GF-D8 (cell line): ENCODE measurements around the gene IER2.

Source experiments
- DNase-seq: peaks from one replicate; lab custom pipeline; 2025; lab: John Stamatoyannopoulos, UW

The IER2 gene

GRCh38 chr19:13150187-13150930 lies at the start of gene IER2, which contains the start of gene STX10:
Gene IER2, plus strand, starts transcription at chr19:13150411. Its CDS starts 2,776 bp downstream, at chr19:13153187.
Gene STX10, minus strand, starts transcription at chr19:13150375. Its CDS starts 202 bp downstream, at chr19:13150173.
- DNase-seq, result peak; percentile 84

GRCh38 chr19:13100841-13101589 lies 49.2 kb upstream of the IER2 start:
- DNase-seq, result peak; percentile 8

- no peak for DNase-seq
Measured at GRCh38 chr19:13101590-13102415, 48.4 kb upstream of the IER2 start.

- no peak for DNase-seq
Measured at GRCh38 chr19:13102416-13102665, 47.9 kb upstream of the IER2 start.

GRCh38 chr19:13102666-13103580 lies 47.3 kb upstream of the IER2 start, which contains the start of gene LYL1:
Gene LYL1, minus strand, starts transcription at chr19:13102858. Its CDS starts 1,687 bp downstream, at chr19:13101171.
- DNase-seq, result peak; percentile 92

- peak; percentile 69 for DNase-seq
Measured at GRCh38 chr19:13103581-13104359, 46.4 kb upstream of the IER2 start.

- DNase-seq, result peak; percentile 97
Measured at GRCh38 chr19:13104360-13104847, 45.8 kb upstream of the IER2 start.

GRCh38 chr19:13104848-13105711 lies 45.1 kb upstream of the IER2 start:
- peak; percentile 52 for DNase-seq

GRCh38 chr19:13109361-13110098 lies 40.7 kb upstream of the IER2 start:
- no peak for DNase-seq

GRCh38 chr19:13110099-13110610 lies 40.1 kb upstream of the IER2 start:
- no peak for DNase-seq

GRCh38 chr19:13112555-13112954 lies 37.7 kb upstream of the IER2 start:
- no peak for DNase-seq

GRCh38 chr19:13115936-13116281 lies 34.3 kb upstream of the IER2 start:
- no peak for DNase-seq

GRCh38 chr19:13116282-13117175 lies 33.7 kb upstream of the IER2 start, which contains the start of gene TRMT1:
Gene TRMT1, minus strand, starts transcription at chr19:13116740. Its CDS starts 341 bp downstream, at chr19:13116399.
- peak; percentile 84 for DNase-seq

GRCh38 chr19:13117176-13117771 lies 32.9 kb upstream of the IER2 start:
- no peak for DNase-seq

GRCh38 chr19:13117772-13118423 lies 32.3 kb upstream of the IER2 start, which contains the start of gene NACC1:
Gene NACC1, plus strand, starts transcription at chr19:13118264. Its CDS starts 16,944 bp downstream, at chr19:13135208.
- DNase-seq, result peak; percentile 80
